ENCODE data around the gene CHCHD6. TPM values are rescaled to one million over a fixed set of nuclear protein-coding genes. Genes with fewer than 3 reads are reported as not detected.

Gene CHCHD6
- total RNA-seq, 4 donors from 2014 or later: 2.0 to 11.5 (median 10.0) TPM

DNA sequence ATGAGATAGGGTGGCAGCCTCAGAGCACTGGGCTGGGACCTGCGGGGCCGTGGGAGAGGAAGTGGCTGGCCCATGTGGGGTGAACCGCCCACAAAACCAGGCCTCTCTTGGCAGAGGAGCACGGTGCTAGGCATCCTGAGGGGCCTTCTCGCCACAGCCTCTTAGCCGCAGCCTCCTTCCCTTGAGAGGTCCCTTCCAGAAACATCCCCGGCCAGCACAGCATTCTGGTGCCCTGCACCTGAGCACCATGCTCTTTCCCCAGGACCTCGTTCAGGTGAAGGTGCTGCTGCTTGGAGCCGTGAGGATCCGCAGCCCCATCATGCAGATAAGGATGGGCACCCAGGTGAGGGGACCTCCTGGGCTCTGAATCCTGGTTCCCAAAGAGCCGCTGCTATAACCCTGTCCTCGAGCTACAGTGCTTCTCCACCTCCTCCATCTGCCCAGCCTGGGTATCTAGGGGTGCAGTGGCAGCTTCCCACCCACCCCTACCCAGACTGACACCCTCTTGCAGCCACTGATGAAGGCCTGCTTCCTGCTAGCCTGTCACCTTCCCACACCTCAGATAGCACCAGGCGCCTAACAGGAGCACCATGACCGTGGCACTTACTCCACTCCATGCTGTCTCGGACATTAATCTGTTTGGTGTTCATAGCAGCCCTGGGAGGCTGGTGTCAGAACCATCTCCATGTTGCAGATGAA is 37.9 kb upstream of the CHCHD6 start:
- no peak for TF ChIP-seq CTCF (IDR thresholded peaks at IDR 0.05; ENCODE audit: low read depth)

GRCh38 chr3:126666658-126667528 is 37.1 kb upstream of the CHCHD6 start:
- no peak for TF ChIP-seq CTCF (IDR thresholded peaks at IDR 0.05; ENCODE audit: low read depth)

DNA sequence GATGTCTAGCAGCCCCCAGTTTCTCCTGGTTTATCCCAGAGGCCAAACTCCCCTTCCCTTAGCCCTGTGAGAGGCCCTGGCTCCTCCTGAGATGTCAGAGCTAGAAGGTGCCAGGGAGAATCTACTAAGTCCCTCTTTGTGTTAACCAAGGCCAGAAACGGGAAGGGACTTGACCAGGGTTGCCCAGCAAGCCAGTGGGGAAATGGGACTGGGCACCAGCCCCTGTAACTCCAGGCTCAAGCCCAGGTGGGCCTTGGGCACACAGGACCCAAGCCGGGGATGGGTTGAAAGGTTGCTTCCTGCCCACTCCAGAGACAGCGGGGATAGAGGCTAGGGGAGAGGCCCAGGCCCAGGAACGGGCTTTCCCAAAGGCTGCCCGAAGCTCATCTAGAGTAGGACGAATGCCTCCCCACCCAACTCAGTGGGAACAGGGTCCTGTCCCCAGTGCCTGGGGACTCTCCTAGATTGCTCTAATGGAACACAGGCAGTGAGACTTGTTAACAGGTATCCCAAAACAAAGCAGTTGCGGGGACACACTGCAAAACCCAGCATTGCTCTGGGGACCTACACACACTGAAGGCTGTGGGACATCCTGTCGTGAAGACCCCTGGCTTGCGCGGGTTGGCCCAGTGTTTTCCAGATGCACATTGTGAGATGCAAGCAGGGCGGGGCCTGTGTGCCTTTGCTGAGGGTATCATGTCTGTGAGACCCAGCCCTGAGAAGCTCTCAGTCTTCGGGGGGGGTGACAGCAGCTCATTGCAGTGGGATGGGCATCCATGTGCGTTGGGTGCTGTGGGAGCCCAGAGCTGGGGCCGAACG is 36.2 kb upstream of the CHCHD6 start:
- no peak for TF ChIP-seq CTCF (IDR thresholded peaks at IDR 0.05; ENCODE audit: low read depth)

GRCh38 chr3:126668450-126669401 is 35.3 kb upstream of the CHCHD6 start:
- no peak for TF ChIP-seq CTCF (IDR thresholded peaks at IDR 0.05; ENCODE audit: low read depth)

GRCh38 chr3:126671521-126671920 is 32.5 kb upstream of the CHCHD6 start:
- TF ChIP-seq CTCF (IDR thresholded peaks at IDR 0.05; ENCODE audit: low read depth): no peak

- TF ChIP-seq CTCF (IDR thresholded peaks at IDR 0.05; ENCODE audit: low read depth): no peak
Observed at GRCh38 chr3:126672340-126672739, 31.7 kb upstream of the CHCHD6 start.
